Ammon's horn (tissue), 1 donor: ENCODE measurements around the gene SIRT7.

Experiments used
- DNase-seq: peaks from one replicate; pipeline ENCODE4 v3.0.0-alpha.2; 2016; ENCODE audit warnings: low spot score

Gene SIRT7

DNA sequence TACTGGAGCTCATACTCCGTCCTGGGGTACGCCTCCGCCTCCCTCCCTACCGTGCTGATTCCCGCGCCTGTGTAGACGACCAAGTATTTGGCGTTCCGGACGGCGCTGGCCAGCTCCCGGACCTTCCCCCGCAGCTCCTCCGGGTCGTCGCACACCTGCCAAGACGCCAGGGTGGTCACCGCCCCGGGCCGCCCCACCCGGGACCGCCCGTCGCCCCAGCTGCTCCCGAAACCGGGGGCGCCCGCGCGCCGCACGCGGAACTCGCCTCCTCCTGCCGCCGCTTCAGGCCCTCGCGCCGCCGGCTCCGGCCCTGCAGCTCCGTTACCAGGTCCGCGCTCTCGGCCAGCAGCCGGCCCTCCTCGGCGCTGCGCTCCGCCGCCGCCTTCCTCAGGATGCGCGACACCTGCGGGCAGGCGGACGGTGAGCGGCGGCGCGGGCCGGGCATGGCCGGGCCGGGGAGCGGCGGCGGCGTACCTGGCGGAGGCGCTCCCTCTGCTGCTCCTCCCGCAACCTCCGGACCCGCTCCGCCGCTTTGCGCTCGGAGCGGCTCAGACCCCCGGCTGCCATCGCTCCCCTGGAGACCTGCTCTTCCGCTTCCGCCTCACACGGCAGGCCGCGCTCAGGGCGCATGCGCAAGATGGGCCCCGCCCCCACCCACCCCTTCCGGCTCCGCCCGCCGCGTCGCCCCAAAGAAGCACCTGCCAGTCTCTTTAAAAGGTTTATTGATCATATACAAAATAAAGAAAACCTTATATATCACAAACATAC, at the start of gene SIRT7:
Gene SIRT7, minus strand, starts transcription at position 612 of the 768 bp plus-strand sequence. Its CDS starts 45 bp downstream, at position 567.
- DNase-seq: peak; percentile 85

- DNase-seq: no peak
Observed at GRCh38 chr17:81967244-81967532, 49.2 kb upstream of the SIRT7 start.

- peak; percentile 48 for DNase-seq
Observed at GRCh38 chr17:81966343-81967243, 48.6 kb upstream of the SIRT7 start.

GRCh38 chr17:81964081-81964849, 46.3 kb upstream of the SIRT7 start:
- DNase-seq: no peak

GRCh38 chr17:81962499-81963441, 44.8 kb upstream of the SIRT7 start:
- no peak for DNase-seq

DNA sequence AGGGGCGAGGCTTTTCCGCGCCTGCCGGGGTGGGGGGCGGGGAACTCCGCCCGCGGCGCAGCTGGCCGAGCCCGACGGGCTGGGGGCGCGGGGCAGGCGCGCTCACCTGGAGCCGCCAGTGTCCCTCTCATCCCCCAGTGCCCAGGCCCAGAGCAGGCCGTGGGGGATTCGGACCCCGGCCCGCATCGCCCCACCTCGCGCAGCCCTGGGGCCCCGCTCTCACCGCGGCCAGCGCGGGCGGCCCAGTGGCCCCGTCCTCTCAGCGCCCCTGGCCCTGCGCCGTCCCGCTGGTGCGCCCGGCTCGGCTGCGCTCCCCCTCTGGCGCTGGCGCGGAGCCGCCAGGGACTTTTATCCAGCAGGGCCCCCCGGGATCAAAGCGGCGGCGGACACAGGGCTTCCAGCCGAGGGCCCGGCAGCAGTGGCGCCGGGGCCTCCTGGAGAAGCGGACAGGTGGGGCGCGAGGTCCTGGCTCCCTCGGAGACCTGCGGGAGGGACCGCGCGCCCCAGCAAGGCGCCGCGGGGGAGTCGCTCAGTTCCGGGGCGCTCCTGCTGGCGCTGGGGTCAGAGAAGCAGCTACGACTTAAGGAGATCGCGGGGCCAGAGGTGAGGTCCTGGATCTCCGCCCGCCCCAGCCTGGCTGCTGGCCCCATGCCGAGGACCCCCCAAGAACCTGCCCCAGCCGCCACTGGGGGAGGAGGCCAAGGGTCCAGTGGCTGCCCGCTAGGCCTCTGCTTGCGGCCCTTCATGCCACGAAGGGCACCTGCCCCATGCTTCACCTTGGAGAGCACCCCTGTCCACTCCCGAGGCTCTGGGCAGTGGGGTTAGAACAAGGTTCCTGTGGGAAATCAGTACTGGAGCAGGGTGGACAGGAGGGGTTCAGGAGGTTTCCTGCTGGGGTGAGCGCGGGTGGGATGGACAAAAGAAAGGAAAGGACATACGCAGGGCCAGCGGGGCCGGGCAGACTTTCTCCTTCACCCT, 43.8 kb upstream of the SIRT7 start:
- DNase-seq: no peak

DNA sequence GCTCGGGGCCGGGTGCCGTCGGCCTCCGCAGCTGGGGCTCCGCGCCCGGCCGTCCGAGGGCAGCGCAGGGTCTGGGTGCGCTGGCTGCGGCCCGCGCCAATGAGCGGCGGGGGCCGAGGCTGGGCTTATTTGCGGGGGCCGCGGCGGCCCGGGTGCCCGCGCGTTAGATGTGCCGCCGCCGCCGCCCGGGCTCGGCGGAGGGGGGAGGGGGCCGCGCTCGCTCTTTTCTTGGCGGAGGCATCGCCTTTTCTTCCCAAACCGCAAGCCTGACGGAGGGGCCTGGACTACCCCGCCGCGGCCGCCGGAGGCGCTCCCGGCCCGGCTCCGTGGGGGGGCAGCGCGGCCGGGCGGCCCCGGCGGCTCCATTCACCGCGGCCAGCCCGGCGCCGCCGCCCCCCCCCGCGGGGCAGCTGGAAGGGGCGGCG, 43.1 kb upstream of the SIRT7 start, which contains the start of gene NOTUM:
Gene NOTUM, minus strand, starts transcription at position 101 of the 425 bp plus-strand sequence. CDS start 278 bp downstream, outside the sequence.
- no peak for DNase-seq

DNA sequence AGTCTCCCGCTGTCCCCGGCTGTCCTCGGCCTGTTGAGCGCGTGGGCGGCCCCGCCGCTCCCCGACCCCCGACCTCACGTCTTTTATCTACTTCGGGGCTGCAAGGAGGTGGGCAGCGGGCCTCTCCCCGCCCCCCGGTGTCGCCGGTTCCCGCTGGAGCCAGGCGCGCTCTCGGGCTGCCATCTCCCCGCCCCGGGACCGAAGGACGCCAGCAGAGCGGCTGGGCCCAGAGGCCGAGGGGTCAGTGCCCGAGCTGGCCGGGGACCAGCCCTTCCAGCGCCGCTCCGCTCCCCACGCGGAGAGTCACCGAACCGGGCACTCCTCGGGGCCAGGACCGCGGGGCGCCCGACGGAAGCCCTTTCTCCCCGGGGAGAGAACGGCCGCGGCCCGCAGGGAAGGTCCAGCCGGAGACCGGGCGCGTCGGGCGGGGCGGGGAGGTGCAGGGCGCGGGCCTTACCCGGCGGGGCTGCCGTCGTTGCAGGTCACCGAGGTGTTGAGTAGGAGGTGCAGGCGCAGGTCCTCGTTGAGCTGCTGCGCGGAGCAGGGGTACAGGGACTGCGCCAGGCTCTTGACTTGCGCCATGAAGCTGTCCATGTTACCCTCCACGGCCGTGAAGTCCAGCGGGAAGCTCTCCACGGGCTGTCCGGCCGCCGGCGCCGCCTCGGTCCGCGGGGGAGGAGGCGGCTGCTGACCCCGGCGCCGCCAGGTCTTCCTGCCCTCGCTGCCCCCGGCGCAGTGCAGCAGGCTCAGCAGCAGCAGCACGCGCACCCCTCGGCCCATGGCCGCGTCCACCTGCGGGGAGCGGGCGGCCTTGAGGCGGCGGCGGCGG, 42.4 kb upstream of the SIRT7 start:
- DNase-seq: no peak

DNA sequence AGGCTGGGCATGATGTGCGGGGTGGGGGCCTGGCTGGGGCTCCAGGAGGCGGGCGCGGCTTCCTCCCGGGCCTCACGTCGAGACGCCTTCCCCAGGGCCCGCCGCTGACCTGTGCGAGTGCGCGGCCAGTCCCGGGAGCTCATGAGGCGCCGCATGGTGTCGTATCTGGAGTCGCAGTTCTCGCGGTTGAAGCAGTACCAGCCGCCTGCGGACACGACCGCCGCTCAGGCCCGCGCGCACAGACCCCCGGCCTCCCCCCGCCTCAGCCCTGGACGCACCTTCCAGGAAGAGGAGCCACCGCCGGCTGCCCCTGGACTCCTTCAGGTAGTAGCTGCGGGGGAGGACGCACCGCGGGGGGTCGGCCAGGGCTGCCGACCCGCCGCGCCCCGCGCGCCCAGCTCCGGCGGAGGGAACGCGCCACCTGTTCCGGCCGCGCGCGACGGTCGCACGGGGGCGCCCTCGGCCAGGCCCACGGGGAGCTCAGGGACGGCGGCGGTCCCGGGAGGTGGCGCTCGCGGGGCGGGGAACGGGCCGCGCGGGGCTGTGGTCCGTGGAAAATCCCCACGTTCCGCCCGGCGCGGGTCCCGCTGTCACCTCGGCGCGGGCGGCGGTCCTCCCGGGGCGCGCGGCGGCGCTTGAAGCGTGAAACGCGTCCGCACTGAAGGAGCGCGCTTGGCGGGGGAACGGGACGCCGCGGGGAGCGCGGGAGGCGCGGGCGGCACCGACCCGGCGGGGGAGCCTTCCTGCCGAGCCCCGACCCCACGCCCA, 41.6 kb upstream of the SIRT7 start:
- DNase-seq: peak; percentile 62

DNA sequence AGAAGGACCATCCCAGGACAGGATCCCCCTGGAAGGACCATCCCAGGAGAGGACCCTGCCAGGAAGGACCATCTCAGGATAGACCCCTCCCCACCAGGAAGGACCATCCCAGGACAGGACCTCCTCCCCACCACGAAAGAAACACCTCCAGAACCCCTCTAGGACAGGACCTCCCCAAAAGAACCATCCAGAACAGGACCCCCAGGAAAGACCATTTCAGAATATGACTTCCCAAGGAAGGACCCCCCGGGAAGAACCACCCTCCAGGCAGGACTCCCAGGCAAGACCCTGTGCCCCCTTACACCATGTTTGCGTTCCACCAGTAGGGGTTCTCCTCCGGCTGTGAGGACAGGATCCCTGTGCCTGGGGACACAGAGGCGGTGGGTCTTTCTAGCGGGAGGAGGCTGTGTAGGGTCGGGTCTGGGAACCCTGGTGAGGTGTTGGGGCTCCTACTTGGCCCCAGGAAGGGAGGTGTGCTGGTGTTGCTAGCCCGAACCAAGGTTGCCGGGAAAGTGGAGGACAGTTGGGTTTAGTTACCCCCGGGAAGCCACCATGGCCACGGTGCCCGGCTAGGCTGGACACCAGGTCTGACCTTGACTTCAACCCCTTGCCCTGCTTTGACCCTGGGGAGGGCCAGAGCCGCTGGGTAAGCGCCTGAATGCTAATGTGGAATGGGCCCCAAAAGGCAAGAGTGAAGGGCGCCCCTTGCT, 40.8 kb upstream of the SIRT7 start:
- DNase-seq: no peak

DNA sequence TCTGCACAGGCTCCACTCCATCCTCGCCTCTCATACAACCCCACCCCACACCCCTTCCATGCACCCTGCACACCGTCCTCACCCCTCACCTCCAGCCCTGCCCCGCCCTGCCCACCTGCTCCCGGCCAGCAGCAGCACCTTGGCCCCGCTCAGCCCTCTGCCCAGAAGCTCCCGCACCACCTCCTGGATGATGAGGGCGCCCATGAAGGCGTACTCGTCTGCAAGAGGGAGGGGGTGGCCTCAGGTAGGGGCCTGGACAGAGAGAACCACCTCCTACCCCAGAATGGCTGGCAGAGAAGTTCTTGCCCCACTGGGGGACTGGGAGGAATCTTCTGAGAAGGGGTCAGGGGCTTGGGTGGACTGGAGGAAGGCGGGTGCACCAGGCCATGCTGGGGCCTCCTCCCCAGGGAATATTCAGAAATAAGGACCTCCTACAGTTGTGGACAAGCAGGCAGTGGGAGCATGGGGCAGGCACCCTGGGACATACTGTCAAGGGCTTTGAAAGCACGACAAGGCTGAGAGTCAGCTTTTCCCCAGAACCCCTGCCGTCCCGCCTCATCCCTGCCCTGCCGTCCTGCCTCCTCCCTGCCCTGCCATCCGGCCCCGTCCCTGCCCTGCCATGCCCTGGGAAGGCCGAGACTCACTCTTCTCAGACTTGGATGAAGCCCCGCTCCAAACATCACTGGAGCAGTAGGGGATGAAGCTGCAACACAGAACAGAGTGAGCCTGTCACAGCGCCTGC, 39.9 kb upstream of the SIRT7 start:
- no peak for DNase-seq

DNA sequence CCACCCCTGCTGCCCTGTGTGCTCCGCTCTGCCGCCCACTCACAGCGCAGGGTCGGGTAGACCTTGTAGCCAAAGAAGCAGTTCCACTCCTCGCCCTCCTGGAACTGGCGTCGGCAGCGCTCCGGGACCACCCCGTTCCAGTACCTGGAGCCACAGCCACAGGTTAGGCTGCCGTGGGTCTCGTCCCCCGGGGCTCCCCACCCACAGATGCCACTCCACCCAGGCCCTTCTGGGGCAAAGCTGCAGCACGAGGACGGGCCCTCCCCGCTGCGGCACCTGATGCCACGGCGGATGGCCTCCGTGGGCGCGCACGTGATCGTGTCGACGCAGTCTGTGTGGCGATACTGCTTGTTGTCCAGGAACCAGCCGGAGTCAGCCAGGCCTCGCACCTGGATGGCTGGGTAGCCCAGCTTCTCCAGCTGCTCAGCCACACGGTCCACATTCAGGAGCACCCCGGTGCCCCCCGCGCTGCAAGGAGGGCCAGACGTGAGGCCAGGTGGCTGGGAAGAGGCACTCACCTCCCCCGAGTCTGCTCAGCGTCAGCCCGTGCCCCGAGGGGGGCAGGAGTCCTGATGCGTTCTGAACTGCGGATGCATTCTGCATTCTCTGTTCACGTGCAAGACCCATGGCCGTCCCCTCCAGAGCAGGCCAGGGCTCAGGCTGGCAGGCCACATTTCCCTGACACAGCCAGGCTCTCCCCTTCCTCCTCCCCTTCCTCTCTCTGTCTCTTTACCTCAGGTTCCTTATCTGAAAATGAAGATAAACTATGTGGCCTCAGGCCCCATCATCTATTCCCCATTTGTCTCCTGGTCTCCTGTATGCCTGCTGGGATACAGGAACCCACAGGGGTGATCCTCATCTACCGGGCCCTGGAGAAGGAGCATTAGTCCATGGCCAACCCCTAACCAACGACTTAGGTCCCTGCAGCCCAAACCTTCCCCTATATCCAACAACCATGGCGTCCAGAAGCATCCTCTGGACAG, 38.9 kb upstream of the SIRT7 start:
- DNase-seq: no peak

- no peak for DNase-seq
Observed at GRCh38 chr17:81955756-81956544, 38.0 kb upstream of the SIRT7 start.

DNA sequence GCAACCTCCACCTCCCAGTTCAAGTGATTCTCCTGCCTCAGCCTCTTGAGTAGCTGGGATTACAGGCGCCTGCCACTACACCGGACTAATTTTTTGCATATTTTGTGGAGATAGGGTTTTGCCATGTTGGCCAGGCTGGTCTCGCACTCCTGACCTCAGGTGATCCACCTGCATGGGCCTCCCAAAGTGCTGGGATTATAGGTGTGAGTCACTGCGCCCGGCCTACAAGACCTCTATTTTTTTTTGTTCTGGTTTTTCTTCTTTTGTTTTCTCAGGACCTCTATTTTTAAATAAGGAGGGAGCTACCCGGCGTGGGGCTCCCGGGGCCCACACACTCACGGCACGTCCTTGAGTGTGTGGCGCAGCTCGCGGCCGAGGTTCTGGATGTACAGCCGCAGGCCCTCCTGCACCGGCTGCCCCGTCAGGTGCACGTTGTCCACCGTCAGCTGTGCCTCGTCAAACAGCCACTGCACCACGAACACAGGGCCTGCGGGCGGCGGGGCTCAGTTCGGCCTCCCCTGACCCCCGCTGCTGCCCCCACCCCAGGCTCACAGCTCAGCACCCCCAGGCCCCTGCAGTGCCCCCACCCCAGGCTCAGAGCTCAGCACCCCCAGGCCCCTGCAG, 37.2 kb upstream of the SIRT7 start:
- DNase-seq: no peak
